GM19455 (cell line): ENCODE data around the gene HAT1.

Experiments used
- ATAC-seq: cut with Tn5 transposase; IDR thresholded peaks from one replicate; pipeline ENCODE4 v1.9.1; 2021; ENCODE audit not compliant: unreplicated experiment

The HAT1 gene

GRCh38 chr2:172031536-172031935 lies 109.3 kb downstream of the HAT1 start:
- ATAC-seq: no peak
